ENCODE data around the gene NMUR2. TPM values are rescaled to one million over a fixed set of nuclear protein-coding genes. Genes with fewer than 3 reads are reported as not detected.

NMUR2 gene
- total and polyA plus RNA-seq, 4 donors = not detected

GRCh38 chr5:152364172-152364571 lies 40.9 kb downstream of the NMUR2 start:
- 86 to 90% methylated on average over 4 of the region's 4 CpGs for WGBS, 2 donors
- no peak for DNase-seq
- Histone ChIP-seq H3K4me1 (ENCODE audit: control insufficient read depth in 1 of 2, insufficient read depth in 2 of 2, low read length in 2 of 2) (no peaks in the 10 kb centered on the region), H3K4me3 (ENCODE audit: low read length in 2 of 2) (no peak overlapping the region), H3K27ac (ENCODE audit: low read depth in 1 of 2, low read length in 2 of 2) (no peak overlapping the region), H3K36me3 (ENCODE audit: control insufficient read depth in 1 of 2, insufficient read depth in 2 of 2, low read length in 1 of 2) (no peaks in the 10 kb centered on the region), H3K27me3 (ENCODE audit: control insufficient read depth in 1 of 2, insufficient read depth in 2 of 2, low read length in 1 of 2) (no peaks in the 10 kb centered on the region), H3K9me3 (ENCODE audit: control insufficient read depth, low read length) (no peaks in the 10 kb centered on the region)
- no peak for ATAC-seq (ENCODE audit: low FRiP score)
- intact Hi-C loops (cut with DNase I) = no loop called here

GRCh38 chr5:152358861-152359568 lies 46.1 kb downstream of the NMUR2 start:
- H3K9me3 ChIP-seq (ENCODE audit: control insufficient read depth, low read length) = no peaks in the 10 kb centered on the region
- H3K4me1 ChIP-seq (ENCODE audit: control insufficient read depth in 1 of 2, insufficient read depth in 2 of 2, low read length in 2 of 2) = no peaks in the 10 kb centered on the region
- 50 to 52% methylated on average over 9 of the region's 9 CpGs for WGBS, 2 donors
- H3K27ac ChIP-seq (ENCODE audit: low read depth in 1 of 2, low read length in 2 of 2) = no peak overlapping the region
- no peak for DNase-seq
- H3K36me3 ChIP-seq (ENCODE audit: control insufficient read depth in 1 of 2, insufficient read depth in 2 of 2, low read length in 1 of 2) = no peaks in the 10 kb centered on the region
- ATAC-seq (ENCODE audit: low FRiP score) = no peak
- no peak overlapping the region for H3K4me3 ChIP-seq (ENCODE audit: low read length in 2 of 2)
- no peaks in the 10 kb centered on the region for H3K27me3 ChIP-seq (ENCODE audit: control insufficient read depth in 1 of 2, insufficient read depth in 2 of 2, low read length in 1 of 2)
- intact Hi-C loops (cut with DNase I) = loop anchor here (10.0 kb wide), 2 partner anchors 214 to 534 kb away; no protein-coding TSS in a partner anchor

GRCh38 chr5:152356506-152356905 lies 48.6 kb downstream of the NMUR2 start:
- no peaks in the 10 kb centered on the region for H3K36me3 ChIP-seq (ENCODE audit: control insufficient read depth in 1 of 2, insufficient read depth in 2 of 2, low read length in 1 of 2)
- no peaks in the 10 kb centered on the region for H3K4me1 ChIP-seq (ENCODE audit: control insufficient read depth in 1 of 2, insufficient read depth in 2 of 2, low read length in 2 of 2)
- no peak for ATAC-seq (ENCODE audit: low FRiP score)
- no peaks in the 10 kb centered on the region for H3K9me3 ChIP-seq (ENCODE audit: control insufficient read depth, low read length)
- DNase-seq = no peak
- H3K27me3 ChIP-seq (ENCODE audit: control insufficient read depth in 1 of 2, insufficient read depth in 2 of 2, low read length in 1 of 2) = no peaks in the 10 kb centered on the region
- intact Hi-C loops (cut with DNase I) = loop anchor here (10.0 kb wide), 2 partner anchors 212 to 532 kb away; no protein-coding TSS in a partner anchor
- WGBS, 2 donors = 91 to 95% methylated on average over 2 of the region's 2 CpGs
- no peak overlapping the region for H3K4me3 ChIP-seq (ENCODE audit: low read length in 2 of 2)
- H3K27ac ChIP-seq (ENCODE audit: low read depth in 1 of 2, low read length in 2 of 2) = no peak overlapping the region

- no peak for DNase-seq
- no peaks in the 10 kb centered on the region for H3K4me1 ChIP-seq (ENCODE audit: control insufficient read depth in 1 of 2, insufficient read depth in 2 of 2, low read length in 2 of 2)
- H3K27me3 ChIP-seq (ENCODE audit: control insufficient read depth in 1 of 2, insufficient read depth in 2 of 2, low read length in 1 of 2) = no peaks in the 10 kb centered on the region
- no peaks in the 10 kb centered on the region for H3K36me3 ChIP-seq (ENCODE audit: control insufficient read depth in 1 of 2, insufficient read depth in 2 of 2, low read length in 1 of 2)
- intact Hi-C loops (cut with DNase I) = loop anchor here (10.0 kb wide), 2 partner anchors 210 to 530 kb away; no protein-coding TSS in a partner anchor
- H3K9me3 ChIP-seq (ENCODE audit: control insufficient read depth, low read length) = no peaks in the 10 kb centered on the region
- no peak overlapping the region for H3K27ac ChIP-seq (ENCODE audit: low read depth in 1 of 2, low read length in 2 of 2)
- H3K4me3 ChIP-seq (ENCODE audit: low read length in 2 of 2) = no peak overlapping the region
- WGBS, 2 donors = 42 to 94% methylated on average over 1 of the region's 1 CpG
- ATAC-seq (ENCODE audit: low FRiP score) = peak; percentile 39
These were observed 50.0 kb downstream of the NMUR2 start for GRCh38 chr5:152355061-152355460.

GRCh38 chr5:152353001-152353400 lies 52.1 kb downstream of the NMUR2 start:
- intact Hi-C loops (cut with DNase I) = loop anchor here (5.0 to 10.0 kb wide), 4 partner anchors 208 to 528 kb away; no protein-coding TSS in a partner anchor
- no peak for ATAC-seq (ENCODE audit: low FRiP score)
- 60 to 69% methylated on average over 3 of the region's 3 CpGs for WGBS, 2 donors

GRCh38 chr5:152349683-152350526 lies 55.2 kb downstream of the NMUR2 start:
- intact Hi-C loops (cut with DNase I) = loop anchor here (5.0 to 10.0 kb wide), 5 partner anchors 205 to 593 kb away; partner anchors contain the start of gene ATOX1 (in 1 of the 2)
- ATAC-seq (ENCODE audit: low FRiP score) (no peak), DNase-seq (peak; percentile 40 to 73)
- H3K27ac ChIP-seq (ENCODE audit: low read depth in 1 of 2, low read length in 2 of 2) = no peak overlapping the region
- H3K4me1 ChIP-seq (ENCODE audit: control insufficient read depth in 1 of 2, insufficient read depth in 2 of 2, low read length in 2 of 2) = no peaks in the 10 kb centered on the region
- no peak overlapping the region for H3K4me3 ChIP-seq (ENCODE audit: low read length in 2 of 2)
- H3K27me3 ChIP-seq (ENCODE audit: control insufficient read depth in 1 of 2, insufficient read depth in 2 of 2, low read length in 1 of 2) = no peaks in the 10 kb centered on the region
- 21 to 26% methylated on average over 8 of the region's 8 CpGs for WGBS, 2 donors
- H3K36me3 ChIP-seq (ENCODE audit: control insufficient read depth in 1 of 2, insufficient read depth in 2 of 2, low read length in 1 of 2) = no peaks in the 10 kb centered on the region
- H3K9me3 ChIP-seq (ENCODE audit: control insufficient read depth, low read length) = no peaks in the 10 kb centered on the region

More at GRCh38 chr5:152353001-152353400, 52.1 kb downstream of the NMUR2 start:
- Histone ChIP-seq H3K9me3 (ENCODE audit: control insufficient read depth, low read length) (no peaks in the 10 kb centered on the region), H3K4me3 (ENCODE audit: low read length in 2 of 2) (no peak overlapping the region), H3K4me1 (ENCODE audit: control insufficient read depth in 1 of 2, insufficient read depth in 2 of 2, low read length in 2 of 2) (no peaks in the 10 kb centered on the region), H3K27me3 (ENCODE audit: control insufficient read depth in 1 of 2, insufficient read depth in 2 of 2, low read length in 1 of 2) (no peaks in the 10 kb centered on the region), H3K36me3 (ENCODE audit: control insufficient read depth in 1 of 2, insufficient read depth in 2 of 2, low read length in 1 of 2) (no peaks in the 10 kb centered on the region), H3K27ac (ENCODE audit: low read depth in 1 of 2, low read length in 2 of 2) (no peak overlapping the region)
- no peak for DNase-seq
